ENCODE data around the gene PNCK. TPM values are rescaled to one million over a fixed set of nuclear protein-coding genes. Genes with fewer than 3 reads are reported as not detected.

Gene PNCK
- total and polyA plus RNA-seq, 12 donors: 0.42 to 6.5 (median 1.2) TPM; not detected in 2

GRCh38 chrX:153719238-153719637 is 45.6 kb upstream of the PNCK start:
- TF ChIP-seq CTCF (IDR thresholded peaks at IDR 0.05) (no peak), POLR2A (IDR thresholded peaks at IDR 0.05) (no peak)
- peaks cover 0 to 47% of the 10 kb centered on the region in 2 donors for H3K36me3 ChIP-seq (replicated peaks in 1 of 2)
- peaks cover 0 to 6% of the 10 kb centered on the region in 2 donors for H3K4me1 ChIP-seq (replicated peaks in 1 of 2)
- WGBS, 4 donors: 73 to 75% (median 74%) methylated on average over 2 of the region's 2 CpGs; no CpG with 5 or more reads in 1 of the 4 donors
- no peak overlapping the region for H3K27ac ChIP-seq
- H3K4me3 ChIP-seq: no peak overlapping the region
- H3K9me3 ChIP-seq (replicated peaks in 1 of 3): no peaks in the 10 kb centered on the region
- no peak for DNase-seq
- intact Hi-C loops (cut with DNase I): no loop called here
- no peaks in the 10 kb centered on the region for H3K27me3 ChIP-seq

- Histone ChIP-seq H3K27me3 (no peaks in the 10 kb centered on the region), H3K9me3 (replicated peaks in 1 of 3) (no peaks in the 10 kb centered on the region), H3K27ac (no peak overlapping the region), H3K36me3 (replicated peaks in 1 of 2) (peaks cover 0 to 54% of the 10 kb centered on the region in 2 donors), H3K4me3 (no peak overlapping the region), H3K4me1 (replicated peaks in 1 of 2) (peaks cover 0 to under 1% of the 10 kb centered on the region in 2 donors)
- intact Hi-C loops (cut with DNase I): no loop called here
- TF ChIP-seq CTCF (IDR thresholded peaks at IDR 0.05): no peak
- no peak for TF ChIP-seq POLR2A (IDR thresholded peaks at IDR 0.05)
- no peak for DNase-seq
- 87 to 91% (median 90%) methylated on average over 7 to 9 of the region's 9 CpGs for WGBS, 4 donors
Measured at GRCh38 chrX:153717445-153717844, 43.8 kb upstream of the PNCK start.

- H3K4me1 ChIP-seq (replicated peaks in 1 of 2): no peaks in the 10 kb centered on the region
- WGBS, 4 donors: 81 to 96% (median 90%) methylated on average over 3 of the region's 3 CpGs
- no peak overlapping the region for H3K4me3 ChIP-seq
- no peak overlapping the region for H3K27ac ChIP-seq
- peaks cover 0 to 35% of the 10 kb centered on the region in 2 donors for H3K36me3 ChIP-seq (replicated peaks in 1 of 2)
- intact Hi-C loops (cut with DNase I): no loop called here
- TF ChIP-seq CTCF (IDR thresholded peaks at IDR 0.05) (no peak), POLR2A (IDR thresholded peaks at IDR 0.05) (no peak)
- DNase-seq: no peak
- no peaks in the 10 kb centered on the region for H3K9me3 ChIP-seq (replicated peaks in 1 of 3)
- no peaks in the 10 kb centered on the region for H3K27me3 ChIP-seq
Measured at GRCh38 chrX:153714256-153714655, 40.6 kb upstream of the PNCK start.

DNA sequence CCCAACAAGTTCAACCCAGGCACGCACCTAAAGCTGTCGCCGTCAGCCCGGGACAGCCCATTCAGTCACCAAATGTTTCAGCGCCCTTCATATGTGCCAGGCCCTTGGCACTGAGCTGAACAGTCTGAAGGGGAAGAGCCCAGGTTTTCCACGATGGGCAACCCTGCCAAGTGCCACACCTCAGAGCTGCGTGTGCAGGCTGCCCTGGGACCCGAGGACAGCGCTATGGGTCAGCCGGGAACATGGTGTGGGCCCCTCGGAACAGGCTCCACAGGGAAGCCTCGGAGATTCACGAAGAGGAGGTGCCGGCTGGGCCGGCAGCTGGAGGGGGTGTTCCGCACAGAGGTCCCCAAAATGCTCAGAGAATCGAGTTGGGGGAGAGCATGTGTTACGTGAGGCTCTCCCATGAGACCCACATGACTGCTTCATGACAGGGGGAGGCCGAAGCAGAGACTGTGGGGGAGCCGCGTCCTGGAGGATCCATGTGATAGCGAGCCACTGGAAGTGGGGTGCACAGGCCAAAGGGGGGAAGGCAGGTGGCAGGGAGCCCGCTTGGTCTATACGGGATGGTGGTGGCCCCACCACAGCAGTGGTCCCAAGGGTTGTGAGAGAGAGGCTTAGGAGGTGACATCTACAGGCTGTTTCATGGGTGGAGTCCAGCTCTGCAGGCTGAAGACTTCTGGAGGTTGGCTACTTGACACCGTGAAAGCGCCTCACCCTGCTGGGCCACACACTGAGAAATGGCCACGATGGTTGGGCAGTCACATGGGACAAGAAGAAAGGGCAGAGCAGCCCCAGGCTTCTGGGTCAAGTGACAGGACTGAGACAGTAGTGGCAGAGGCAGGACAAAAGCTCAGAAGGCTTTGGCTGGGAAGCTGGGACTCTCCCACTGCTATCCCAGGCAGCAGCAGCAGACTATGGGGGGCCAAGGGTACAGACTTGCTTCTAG is 36.4 kb upstream of the PNCK start:
- TF ChIP-seq CTCF (IDR thresholded peaks at IDR 0.05): no peak
- TF ChIP-seq POLR2A (IDR thresholded peaks at IDR 0.05): no peak
- H3K4me1 ChIP-seq (replicated peaks in 1 of 2): no peaks in the 10 kb centered on the region
- DNase-seq: no peak
- peaks cover 0 to 15% of the 10 kb centered on the region in 2 donors for H3K36me3 ChIP-seq (replicated peaks in 1 of 2)
- intact Hi-C loops (cut with DNase I): no loop called here
- 82 to 86% (median 84%) methylated on average over 19 to 27 of the region's 27 CpGs; no CpG with 5 or more reads in 1 of the 4 donors for whole genome bisulfite sequencing, 4 donors
- H3K27me3 ChIP-seq: no peaks in the 10 kb centered on the region
- no peak overlapping the region for H3K4me3 ChIP-seq
- H3K9me3 ChIP-seq (replicated peaks in 1 of 3): no peaks in the 10 kb centered on the region
- no peak overlapping the region for H3K27ac ChIP-seq

All from adrenal gland (tissue), 12 donors.